ENCODE results near the gene MUC4.
"Not testable (repeated sequence)": the region's sequence is repeated elsewhere in the genome, so short reads cannot be mapped to it uniquely, and the experiment has no call there.

The MUC4 gene

GRCh38 chr3:195834675-195835583 lies 23.2 kb upstream of the MUC4 start:
- DNase-seq, result no peak

- DNase-seq, result no peak
Observed at GRCh38 chr3:195829897-195830254, 18.1 kb upstream of the MUC4 start.

GRCh38 chr3:195828762-195829161 lies 17.0 kb upstream of the MUC4 start:
- no peak for DNase-seq

GRCh38 chr3:195825857-195826804 lies 14.4 kb upstream of the MUC4 start:
- no peak for DNase-seq

GRCh38 chr3:195825191-195825588 lies 13.5 kb upstream of the MUC4 start:
- no peak for DNase-seq

GRCh38 chr3:195824425-195825190 lies 12.9 kb upstream of the MUC4 start:
- not testable (repeated sequence) for DNase-seq

GRCh38 chr3:195823999-195824398 lies 12.3 kb upstream of the MUC4 start:
- no peak for DNase-seq

GRCh38 chr3:195823280-195823679 lies 11.6 kb upstream of the MUC4 start:
- DNase-seq, result no peak

GRCh38 chr3:195822131-195822696 lies 10.5 kb upstream of the MUC4 start:
- no peak for DNase-seq

- DNase-seq, result no peak
Observed at GRCh38 chr3:195821403-195822130, 9.8 kb upstream of the MUC4 start.

- no peak for DNase-seq
Observed at GRCh38 chr3:195820901-195821300, 9.2 kb upstream of the MUC4 start.

GRCh38 chr3:195820186-195820585 lies 8.5 kb upstream of the MUC4 start:
- no peak for DNase-seq

- DNase-seq, result no peak
Observed at GRCh38 chr3:195818301-195818700, 6.6 kb upstream of the MUC4 start.

GRCh38 chr3:195817578-195818135 lies 5.9 kb upstream of the MUC4 start:
- DNase-seq, result no peak

GRCh38 chr3:195816276-195816913 lies 4.7 kb upstream of the MUC4 start:
- DNase-seq, result not testable (repeated sequence)

GRCh38 chr3:195815169-195815771 lies 3.5 kb upstream of the MUC4 start:
- DNase-seq, result no peak

GRCh38 chr3:195813916-195814640 lies 2.3 kb upstream of the MUC4 start:
- DNase-seq, result no peak

- DNase-seq, result no peak
Observed at GRCh38 chr3:195812366-195812765, 637 bp upstream of the MUC4 start.

GRCh38 chr3:195810455-195810845 lies 1.3 kb downstream of the MUC4 start:
- DNase-seq, result no peak

Data from activated CD4-positive, CD25-positive, alpha-beta regulatory T cell (primary cell).